ENCODE results near the gene KCNK3.

DNA sequence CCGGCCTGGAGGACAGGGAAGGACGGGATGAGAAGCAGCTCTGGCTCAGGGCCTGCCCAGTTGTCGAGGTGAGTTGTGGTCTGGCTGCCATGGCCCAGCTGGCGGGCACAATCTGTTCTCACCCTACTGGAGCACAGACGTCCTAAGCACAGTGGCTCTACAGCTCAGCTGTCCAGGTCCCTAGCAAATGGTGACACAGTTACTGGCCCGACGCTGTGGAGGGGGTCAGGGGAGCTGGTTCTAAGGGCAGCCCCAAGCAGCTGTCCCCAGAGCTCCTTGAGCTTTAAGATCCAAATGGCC is 32.9 kb downstream of the KCNK3 start:
- TF ChIP-seq CTCF (IDR thresholded peaks at IDR 0.05; ENCODE audit: poor library complexity, severe bottlenecking) (no peak), REST (IDR thresholded peaks at IDR 0.05; ENCODE audit: borderline replicate concordance) (no peak), RAD21 (conservative IDR thresholded peaks at IDR 0.05) (no peak), EP300 (conservative IDR thresholded peaks at IDR 0.05; ENCODE audit: poor library complexity, severe bottlenecking) (no peak), POLR2AphosphoS5 (IDR thresholded peaks at IDR 0.05) (no peak)
